Activated T-helper 9 cell treated with anti-CD3 and anti-CD28 coated beads, Interleukin-2, amount 50 U/mL, for 16 hours (primary cell): ENCODE data around the gene ZNF32.

Source experiments
- DNase-seq: peaks from one replicate; pipeline ENCODE4 v3.0.0-alpha.2; 2020; ENCODE audit warnings: low read depth

ZNF32 gene, protein sequence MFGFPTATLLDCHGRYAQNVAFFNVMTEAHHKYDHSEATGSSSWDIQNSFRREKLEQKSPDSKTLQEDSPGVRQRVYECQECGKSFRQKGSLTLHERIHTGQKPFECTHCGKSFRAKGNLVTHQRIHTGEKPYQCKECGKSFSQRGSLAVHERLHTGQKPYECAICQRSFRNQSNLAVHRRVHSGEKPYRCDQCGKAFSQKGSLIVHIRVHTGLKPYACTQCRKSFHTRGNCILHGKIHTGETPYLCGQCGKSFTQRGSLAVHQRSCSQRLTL

DNA sequence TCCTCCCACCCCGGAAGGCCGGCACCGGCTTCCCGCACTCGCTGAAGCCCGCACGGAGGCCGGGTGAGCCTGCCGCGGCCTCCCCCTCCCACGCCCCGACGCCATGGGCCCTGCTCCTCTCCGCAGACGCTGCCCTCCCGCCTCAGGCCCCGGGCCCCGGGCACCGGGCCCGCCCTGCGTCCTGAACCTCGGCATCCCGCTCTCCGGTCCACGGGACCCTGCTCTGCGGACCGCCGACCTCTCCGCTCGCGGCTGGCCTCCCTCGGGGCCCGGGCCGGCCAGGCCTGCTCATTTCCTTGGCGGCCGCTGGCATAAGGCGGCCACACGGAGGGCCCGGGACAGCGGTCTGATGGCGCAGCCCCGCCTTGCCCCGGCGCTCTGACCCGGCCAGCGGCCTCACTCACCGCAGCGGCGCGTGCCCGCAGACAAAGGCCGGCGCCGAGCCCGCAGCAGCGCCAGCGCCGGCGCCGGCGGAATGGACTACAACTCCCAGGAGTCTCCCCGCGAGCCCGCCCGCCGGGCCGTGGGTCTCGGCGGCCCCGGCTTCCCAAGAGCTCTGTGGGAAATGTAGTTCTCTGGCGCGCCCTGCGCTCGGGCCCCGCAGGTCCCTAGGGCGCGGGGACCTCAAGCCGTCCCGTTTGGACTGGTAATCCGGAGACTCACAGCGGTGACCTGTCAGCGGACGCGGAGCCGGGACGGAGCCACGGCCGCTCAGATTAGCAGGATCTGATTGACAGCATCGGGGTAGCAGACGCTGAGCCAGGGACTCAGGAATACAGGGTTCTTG, at the start of gene ZNF32:
TSS of gene ZNF32 (minus strand) at position 484 of the 787 bp plus-strand sequence. CDS start 2,748 bp downstream, outside the sequence.
- DNase-seq, result peak; percentile 72

DNA sequence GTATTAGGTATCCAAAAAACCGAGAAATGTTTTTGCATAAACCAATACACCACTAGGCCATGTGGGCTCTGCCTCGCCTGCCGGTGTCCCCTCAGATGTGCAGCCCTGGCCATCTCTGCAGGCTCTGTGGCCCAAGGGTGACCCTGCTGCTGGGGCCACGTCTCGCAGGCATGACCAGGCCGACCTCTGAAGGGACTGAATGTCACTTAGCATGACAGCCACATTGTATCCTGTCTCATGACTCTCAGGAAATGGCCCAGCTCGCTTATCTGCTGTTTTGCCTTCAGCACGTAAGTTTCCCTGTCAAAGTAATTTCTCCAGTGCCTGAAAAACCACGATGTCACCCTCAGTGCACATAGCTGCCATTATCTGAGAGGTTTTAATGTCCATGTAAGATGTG, 49.5 kb upstream of the ZNF32 start:
- DNase-seq, result no peak

DNA sequence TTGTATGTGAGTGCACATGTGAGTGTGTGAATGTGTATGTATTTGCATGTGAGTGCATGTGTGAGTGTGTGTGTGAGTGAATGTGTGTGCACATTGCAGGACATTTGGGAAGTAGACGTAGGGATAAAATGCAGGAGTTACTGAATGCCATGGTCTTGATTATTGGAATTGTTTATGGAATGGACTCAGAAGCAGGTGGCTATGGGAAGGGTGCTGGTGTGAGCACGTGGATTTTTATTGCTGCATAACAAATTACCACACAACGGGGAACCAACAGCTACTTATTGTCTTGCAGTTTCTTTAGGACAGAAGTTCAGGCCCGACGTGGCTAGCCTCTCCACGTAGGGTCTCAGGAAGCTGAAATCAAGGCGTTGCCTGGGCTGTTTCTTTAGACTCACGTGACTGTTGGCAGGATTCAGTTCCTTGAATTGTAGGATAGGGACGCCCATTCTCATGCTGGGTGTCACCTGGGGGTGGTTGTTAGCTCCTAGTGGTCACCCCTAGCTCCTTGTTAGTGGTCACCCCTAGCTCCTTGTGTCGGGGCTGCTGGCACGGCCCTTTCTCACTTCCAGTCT, 48.3 kb upstream of the ZNF32 start:
- no peak for DNase-seq

DNA sequence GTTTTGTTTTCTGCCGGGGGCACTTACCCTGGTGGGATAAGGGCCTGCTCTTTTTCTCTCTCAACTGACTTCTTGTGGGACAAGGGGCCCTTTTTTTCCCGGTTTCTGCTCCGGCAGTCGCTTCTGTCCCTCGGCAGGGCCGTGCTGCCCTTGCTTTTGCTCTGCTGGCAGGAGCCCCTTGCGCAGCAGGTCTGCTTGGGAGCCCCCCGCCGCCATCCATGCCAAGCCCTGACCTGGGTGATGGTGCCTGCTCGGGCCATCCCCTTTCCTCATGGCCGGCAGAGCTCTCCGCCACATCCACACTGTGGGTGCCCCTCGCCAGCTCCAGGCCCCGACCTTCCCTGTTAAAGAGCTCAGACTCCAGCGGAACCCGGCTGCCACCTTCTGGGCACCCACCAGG, 47.0 kb upstream of the ZNF32 start:
- DNase-seq, result no peak

DNA sequence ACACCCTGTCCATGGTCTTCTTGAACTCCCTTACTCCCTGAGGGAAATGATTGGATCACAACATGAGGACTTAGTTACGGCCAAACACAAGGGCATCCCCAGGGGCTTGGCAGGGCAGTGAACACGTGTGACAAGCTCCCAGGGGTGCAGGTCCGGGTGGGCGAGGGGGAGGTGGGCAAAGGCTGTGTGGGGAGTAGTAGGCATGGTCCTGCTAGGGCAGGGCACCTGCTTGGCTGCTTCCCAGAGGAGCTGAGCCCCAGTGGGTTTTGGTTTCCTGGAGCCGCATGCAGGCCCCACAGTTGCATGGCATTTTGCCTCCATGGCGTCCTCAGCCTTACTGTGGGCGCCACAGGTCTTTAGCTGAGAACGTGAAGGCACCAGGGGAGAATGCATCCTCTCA, 46.6 kb upstream of the ZNF32 start:
- DNase-seq, result no peak

DNA sequence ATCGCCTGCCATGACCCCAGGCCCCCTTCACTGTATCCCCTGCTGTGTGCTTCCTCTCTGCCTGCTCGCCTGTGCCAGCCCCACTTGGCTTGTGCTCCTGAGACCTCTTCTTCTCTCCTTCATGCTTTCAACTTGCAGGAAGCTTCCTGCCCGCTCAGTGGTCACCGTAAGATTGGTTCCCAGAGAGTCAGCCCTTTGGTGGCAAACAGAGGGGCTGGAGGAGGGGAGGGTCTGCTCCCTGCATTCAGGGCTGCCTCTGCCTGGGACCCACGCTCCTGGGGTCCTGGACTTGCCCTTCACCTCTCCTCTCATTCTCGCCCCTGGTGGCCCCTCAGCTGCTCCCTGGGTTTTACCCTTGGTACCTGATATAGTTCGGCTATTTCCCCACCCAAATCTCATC, 45.8 kb upstream of the ZNF32 start:
- DNase-seq, result no peak

DNA sequence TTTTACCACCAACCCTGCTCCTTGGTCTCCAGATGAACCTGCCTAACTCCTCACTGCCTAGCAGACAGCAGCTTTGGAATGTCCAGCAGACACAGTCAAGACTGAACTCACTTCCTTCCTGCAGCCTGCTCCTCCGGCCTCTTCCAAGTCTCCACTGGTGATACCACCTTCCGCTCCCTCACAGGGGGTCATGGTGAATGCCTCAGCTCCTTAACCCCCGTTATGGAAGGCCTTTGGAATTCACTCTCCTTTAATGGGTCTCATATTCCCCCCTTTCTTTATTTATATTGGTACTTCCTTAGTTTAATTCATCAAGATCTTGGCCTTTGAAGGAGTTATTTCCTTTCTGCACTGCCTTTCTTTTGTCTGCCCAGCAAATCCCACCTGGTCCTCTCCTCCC, 44.9 kb upstream of the ZNF32 start:
- no peak for DNase-seq

DNA sequence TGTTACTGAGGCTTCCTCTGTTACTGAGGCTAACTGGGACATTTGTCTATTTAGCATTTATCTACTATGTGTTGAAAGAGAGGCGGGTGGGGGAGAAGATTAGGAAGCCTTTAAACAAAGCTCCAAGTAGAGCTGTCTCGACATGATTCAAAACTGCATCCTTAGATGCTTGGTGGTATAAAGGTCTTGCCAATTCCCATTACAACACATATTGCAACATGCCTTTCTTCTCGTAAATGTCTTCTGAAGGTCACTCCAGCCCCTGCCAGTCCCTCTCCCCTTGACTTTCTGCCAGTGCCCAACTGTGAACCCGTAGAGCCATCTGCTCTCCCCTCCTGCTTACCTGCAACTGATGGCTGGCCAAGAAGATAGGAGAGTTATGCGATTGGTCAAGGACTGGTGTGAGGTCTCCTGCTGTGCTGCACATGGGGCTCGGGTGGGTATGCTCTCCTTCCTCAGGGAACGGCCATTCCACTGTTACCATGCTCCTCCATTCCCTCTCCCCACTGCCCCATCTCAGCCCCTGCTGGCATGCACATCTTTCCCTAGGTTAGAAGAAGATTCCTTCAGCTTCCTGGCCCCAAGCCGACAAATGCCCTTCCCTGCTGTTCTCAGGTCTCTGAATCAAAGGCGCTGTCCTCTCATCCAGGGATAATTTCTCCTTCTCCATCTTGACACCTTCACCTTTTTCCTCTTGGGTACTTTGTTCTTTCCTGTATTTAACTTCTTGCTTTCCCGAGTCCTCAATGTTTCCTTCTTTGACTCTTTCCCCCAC, 43.6 kb upstream of the ZNF32 start:
- DNase-seq, result no peak

DNA sequence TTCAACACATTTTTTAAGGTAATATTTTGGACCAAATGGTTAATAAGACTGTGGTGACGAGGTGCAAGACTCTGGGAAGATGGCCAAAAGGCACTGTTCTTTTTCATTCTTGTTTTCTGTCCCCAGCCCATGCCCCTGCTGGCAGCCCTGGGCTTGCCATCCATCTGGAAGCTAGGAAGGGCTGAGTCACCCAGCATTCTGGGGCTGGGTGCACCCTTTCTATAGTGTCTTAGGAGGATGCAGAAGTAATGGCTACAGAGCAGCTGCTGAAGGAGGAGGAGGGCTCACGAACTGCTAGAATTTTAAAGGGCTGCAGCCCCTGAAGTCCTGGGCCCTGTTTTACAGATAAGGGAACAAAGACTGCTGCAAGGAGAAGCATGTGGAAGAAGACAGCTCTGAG, 42.8 kb upstream of the ZNF32 start:
- DNase-seq, result no peak

DNA sequence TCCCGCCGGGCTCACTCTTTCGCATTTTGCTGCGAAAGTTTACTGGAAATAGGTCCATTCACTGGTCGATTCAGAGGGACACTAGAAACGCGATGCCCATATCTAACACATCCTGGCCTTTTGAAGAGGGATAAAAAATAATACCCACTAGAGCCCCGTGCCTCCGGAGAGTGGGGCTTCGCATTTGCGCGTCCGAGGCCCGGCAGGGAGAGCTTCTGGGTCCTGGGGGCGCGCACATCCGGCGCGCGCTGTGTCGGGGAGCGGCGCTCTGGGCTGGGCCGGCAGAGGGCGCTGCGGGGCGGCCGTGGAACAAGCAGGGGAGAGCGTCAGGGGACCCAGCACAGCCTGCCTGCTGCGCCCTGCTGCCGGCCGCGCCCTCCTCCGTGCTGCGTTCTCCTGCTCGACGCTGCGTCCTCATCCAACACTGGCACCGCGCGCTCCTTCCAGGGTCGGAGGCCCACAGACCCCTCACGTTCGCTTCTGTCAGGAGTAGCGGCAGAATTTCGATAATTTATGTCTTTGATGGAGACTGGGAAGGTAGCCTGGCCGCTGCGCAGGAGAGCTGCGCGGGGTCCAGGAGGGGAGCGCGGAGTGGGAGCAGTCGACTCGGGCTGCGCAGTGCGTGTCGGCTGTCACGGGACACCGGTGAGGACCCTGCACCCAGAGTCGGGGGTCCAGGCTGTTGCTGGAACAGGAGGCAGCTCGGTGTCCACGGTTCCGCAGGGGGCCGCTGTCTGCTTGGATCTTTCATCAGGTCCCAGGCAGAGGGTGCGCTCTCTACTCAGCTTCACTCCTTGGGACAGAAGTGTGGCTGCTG, 41.5 kb upstream of the ZNF32 start:
- peak; percentile 74 for DNase-seq

DNA sequence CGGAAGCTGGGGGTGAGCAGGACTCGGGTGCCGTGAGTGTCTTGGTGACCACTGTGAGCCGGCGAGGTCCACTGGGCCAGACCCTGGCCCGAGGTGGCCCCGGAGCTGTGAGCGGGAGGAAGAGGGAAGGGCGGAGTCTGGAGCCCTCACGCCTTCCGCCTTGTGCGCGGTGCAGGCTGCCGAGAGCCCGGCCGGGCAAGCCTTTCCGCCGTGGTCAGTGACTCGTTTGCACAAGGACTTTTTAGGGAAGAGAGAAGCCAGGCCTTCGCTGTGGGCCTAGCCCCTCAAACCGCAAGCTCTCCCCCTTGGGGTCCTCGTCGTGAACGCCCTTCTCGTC, 40.9 kb upstream of the ZNF32 start:
- DNase-seq, result no peak

DNA sequence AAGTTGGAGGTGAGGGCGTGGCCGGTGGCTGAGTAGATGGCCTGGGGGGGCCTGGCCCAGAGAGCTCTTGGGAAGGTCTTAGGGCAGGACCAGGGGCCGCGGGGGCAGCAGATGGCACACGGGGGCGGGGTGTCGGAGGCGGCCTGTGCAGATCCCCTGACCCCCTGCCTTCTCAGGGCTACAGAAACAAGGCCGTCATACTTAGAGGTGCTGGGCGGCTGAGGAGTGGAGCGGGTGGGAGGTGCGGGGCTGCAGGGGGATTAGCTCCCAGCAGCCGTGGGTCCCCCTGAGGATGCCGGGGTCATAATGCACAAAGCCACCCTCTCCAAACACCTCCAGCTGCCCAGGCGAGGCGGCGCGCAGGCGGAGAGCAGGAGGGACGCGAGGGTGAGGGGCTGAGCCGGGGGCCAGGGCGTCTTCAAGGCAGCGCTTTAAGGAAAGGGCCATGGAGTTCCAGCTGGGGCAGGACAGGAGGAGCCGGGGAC, 40.4 kb upstream of the ZNF32 start:
- DNase-seq, result no peak

DNA sequence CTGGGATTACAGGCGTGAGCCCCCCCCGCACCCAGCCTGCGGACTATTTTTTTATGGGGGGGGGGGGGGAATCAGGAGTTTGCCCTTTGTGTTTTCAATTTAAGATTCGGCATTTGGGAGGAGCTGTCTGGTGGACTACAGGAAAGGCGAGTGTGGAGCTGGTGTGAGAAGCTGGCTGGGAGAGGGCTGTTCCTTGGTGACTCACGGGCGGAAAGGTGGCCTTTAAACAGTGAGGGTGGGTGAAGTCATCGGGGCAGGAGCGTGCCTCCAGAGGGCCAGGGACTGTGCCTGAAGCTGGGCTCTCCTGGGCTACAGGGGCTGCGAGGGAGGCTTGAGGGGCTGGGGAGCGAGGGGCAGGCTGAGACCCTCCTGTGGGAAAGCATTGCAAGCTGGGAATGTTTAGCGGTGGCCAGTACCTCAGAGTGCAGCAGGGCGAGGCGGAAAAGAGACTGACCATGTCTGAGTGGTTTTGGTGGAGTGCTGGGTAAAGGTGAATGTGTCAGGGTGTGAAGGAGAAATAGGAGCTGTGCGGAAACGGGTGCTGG, 39.7 kb upstream of the ZNF32 start:
- DNase-seq, result no peak

DNA sequence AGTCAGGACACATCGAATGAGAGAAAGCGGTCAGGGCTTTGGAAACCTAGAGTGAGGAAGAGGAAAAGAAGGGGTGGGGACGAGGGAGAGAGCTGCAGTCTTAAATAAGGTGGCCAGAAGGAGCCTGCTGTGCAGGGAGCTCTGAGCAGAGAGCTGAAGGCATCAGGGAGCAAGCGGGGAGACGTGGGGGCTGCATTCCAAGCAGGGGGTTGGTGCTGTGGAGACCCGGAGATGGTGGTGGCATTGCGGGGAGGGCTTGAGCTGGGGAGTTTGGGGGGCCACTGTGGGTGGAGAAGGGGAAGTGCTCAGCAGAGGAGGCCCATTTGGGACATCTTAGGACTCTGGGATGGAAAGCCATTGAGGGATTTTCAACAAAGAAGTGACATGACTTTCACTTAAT, 38.7 kb upstream of the ZNF32 start:
- no peak for DNase-seq

DNA sequence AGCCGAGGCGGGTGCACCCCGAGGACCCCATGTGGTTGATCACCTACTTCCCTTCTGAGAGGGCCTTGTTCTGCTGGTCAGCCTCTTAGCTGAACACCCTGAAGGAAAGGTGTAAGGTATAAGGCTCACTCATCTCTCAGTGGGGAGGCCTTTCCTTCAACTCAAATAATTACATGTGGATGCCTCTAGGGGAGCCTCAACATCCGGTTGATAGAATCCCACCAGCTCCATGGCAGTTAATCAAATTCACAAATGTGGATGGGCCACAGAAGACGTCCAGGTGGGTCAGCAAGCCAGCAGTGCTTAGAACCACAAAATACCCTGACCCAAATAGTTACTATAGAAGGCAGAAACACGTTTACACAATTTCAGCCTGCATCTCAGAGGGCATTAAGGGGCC, 37.7 kb upstream of the ZNF32 start:
- DNase-seq, result no peak

DNA sequence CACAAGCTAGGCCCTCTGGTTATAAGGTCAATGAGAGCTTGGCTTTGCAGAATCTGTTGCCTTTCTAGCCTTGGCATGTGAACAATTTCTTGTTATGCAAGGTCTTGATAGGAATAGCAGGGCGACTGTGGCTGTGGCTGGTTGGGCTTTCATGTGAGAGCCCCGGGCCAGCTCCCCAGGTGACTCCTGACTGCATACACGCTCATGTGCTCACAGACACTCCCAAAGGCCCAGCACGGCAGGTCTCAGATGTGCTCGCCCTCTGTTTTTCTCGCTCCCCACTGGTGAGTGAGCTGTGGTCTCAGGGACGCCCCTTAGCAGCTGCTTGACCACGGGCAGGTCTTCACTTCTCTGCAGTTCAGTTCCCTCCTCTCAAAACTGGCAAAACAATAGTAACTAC, 37.1 kb upstream of the ZNF32 start:
- DNase-seq, result no peak

DNA sequence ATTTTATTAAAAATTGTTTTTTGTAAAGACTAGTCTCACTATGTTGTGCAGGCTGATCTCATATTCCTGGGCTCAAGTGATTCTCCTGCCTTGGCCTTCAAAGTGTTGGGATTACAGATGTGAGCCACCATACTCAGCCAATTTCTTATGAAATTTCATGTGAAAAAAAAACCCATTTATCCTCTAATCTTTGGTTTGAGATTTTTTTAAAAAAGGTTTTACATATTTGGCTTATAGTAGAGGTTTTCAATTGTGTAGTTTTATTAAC, 35.5 kb upstream of the ZNF32 start:
- no peak for DNase-seq

DNA sequence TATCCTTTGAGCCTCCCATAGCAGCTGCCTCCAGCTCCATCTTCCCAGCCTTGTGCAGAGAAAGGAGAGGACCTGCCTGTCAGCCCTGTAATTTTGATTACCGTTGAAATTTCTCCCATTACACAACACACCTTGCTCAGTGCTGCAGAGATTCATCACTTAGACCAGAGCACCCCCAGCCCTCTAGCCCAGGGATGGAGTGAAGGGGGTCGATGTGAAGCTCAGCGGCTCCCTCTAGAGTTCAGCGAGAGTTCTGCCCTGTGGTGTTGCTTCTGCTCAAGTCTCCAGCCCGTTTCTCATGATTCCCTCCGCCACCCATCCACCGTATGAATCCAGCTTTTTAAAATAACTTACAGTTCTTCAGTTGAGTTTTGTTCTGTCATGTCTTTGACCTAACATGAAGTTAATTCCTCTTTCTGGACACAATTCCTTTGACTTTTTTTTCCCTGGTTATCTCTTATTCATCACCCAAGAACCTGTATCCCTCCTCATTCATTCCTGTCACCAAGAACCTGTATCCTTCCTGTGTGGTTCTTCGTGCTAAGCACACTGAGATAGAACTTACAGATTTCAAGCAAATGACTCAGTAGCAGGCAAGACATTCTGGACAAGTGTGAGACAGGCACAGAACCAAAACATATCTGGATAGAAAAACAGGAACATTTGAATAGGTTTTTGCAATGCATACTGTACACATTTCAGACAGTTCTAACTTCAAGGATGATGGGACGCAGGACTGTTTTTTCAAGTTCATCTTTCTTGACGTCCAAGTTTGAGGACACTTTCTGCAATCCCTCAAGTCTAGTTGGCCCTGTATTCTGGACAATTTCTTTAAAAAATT, 35.0 kb upstream of the ZNF32 start:
- no peak for DNase-seq

DNA sequence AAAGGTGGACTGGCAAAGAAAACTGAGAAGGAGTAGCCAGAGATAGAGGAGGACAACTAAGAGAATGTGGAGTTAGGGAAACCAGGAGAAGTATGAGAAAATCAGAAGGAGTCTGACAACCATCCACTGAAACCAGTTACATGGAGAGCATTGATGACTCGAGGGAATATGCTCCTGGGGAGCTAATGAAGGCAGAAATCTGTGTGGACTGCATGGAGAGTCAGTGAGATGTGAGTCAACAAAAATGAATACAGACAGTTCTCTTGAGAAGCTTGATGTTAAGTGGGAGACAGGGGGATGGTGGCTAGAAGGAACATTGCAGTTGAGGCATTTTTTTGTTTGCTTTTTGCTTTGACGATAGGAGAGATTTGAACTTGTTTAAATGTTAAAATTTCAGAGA, 34.3 kb upstream of the ZNF32 start:
- no peak for DNase-seq

DNA sequence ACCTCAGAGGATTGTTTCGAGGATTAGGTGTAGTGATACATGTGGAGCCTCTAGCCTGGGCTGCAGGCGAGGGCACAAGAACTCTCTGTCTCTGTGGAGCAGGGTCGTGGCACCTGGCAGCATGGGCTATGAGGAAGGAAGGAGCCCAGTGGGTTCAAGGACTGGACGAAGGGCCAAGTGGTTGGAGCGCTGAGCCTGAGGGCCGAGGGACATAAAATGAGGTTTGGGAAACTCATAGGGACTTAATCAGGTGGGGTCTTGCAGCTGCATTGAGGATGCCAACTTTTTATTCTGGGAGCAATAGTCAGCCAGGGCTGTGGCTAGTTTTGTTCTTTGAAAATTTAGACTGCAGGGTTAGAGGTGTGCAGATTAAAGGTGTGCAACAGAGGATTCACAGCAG, 33.0 kb upstream of the ZNF32 start:
- no peak for DNase-seq

DNA sequence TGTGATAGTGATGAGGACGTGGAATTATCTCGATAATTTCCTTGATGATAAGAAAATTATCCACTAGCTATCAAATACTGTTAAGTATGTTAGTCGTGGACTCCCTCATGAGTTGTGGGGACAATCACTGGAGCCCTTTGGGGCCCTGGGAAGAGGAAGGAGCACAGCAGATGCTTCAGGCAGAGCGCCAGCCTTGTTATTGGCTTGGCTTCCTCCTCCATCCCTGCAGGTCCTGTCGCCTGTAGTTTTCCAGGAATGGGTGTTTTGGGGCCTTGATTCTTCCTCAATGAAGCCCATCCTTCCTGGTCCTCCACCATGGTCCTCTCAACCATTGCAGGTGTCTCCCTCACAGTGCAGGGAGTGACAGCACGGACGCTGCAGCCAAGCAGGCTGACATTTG, 32.5 kb upstream of the ZNF32 start:
- DNase-seq, result no peak
